Fibroblast of the aortic adventitia (primary cell): ENCODE results near the gene CCT6B. TPM values are rescaled to one million over a fixed set of nuclear protein-coding genes. Genes with fewer than 3 reads are reported as not detected.

Experiments
- DNase-seq: peaks from one replicate; pipeline ENCODE4 v3.0.0-alpha.2; 2010; ENCODE audit warnings: low read depth
- H3K4me3 ChIP-seq: 2 replicates; pipeline ENCODE4 v1.5.1; 2011; ENCODE audit warnings: low read depth, mild to moderate bottlenecking, control low read depth, low read length, moderate library complexity
- CTCF ChIP-seq: IDR thresholded peaks from 2 replicates; pipeline ENCODE4 v1.5.1; 2011; ENCODE audit warnings: mild to moderate bottlenecking, low read length, control low read depth, inconsistent platforms; ENCODE audit not compliant: insufficient read depth
- total RNA-seq: library from RNA; depleted of rRNA; stranded (reverse); fragments of >200 nt; gene quantifications from 2 replicates; pipeline ENCODE4 v1.2.3, GENCODE V29; 2012; ENCODE audit warnings: low replicate concordance

CCT6B gene
- total RNA-seq, 1 donor: 3.2 TPM

- DNase-seq: no peak
- no peak for TF ChIP-seq CTCF
- H3K4me3 ChIP-seq: no peak overlapping the region
Observed at GRCh38 chr17:34991606-34992005, 30.3 kb upstream of the CCT6B start.

DNA sequence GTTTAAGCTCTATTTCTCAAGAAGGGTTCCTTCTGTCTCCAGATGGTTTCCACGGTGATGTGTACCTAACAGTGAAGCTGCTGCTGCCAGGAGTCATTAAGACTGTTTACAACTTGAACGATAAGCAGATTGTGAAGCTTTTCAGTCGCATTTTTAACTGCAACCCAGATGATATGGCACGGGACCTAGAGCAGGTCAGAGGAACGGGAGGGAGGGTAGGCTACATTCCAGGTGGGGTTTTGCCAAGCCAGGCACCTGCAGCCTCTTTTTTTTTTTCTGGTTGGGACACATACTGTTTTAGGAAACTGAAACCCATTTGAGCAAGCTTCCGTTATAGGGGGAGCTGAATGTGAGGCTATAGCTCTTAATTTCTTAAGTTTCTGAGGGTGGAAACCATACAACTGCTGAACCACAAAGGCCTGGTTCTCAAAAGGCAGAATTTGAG, 29.7 kb upstream of the CCT6B start:
- no peak overlapping the region for H3K4me3 ChIP-seq
- TF ChIP-seq CTCF: no peak
- no peak for DNase-seq

GRCh38 chr17:34989473-34989872, 28.2 kb upstream of the CCT6B start:
- DNase-seq: no peak
- no peak overlapping the region for H3K4me3 ChIP-seq
- no peak for TF ChIP-seq CTCF

DNA sequence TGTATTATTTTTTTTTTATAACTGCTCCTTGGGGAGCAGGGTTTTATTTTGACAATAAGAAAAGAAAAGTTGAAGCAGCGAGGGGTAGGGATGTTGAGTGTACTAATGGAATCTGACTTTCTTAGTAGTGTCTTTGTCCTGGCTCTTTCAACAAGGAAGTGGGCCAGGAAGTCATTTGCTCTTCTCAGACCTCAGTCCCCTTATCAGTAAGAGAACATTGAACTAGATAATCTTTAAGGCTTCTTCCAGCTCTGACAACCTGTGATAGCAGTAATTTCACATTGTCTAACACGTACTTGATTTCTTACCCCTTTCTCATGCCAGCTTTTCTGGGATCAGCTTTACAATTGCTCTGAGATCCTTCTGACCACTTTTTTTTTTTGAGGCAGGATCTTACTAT, 27.4 kb upstream of the CCT6B start:
- TF ChIP-seq CTCF: no peak
- no peak overlapping the region for H3K4me3 ChIP-seq
- DNase-seq: no peak

DNA sequence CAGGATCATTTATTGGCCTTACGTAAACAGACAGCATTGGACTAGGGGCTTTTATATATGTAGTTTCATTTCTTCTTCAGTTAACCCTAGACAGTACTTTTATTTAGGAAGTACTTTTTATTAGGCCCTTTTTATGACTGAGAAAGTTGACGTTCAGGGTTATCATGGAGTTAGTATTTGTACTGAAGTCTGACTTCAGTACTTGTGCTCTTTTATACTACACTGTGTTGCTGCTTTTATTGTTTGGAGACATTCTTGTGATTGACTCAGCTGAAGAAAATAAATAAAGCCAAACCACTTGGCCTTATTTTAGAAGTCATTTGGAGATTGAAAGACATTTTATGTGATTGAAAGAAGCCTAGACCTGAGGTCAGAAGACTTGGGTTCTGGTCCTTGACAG, 26.0 kb upstream of the CCT6B start:
- H3K4me3 ChIP-seq: no peak overlapping the region
- DNase-seq: no peak
- TF ChIP-seq CTCF: no peak

- no peak for TF ChIP-seq CTCF
- DNase-seq: peak; percentile 28
- peak overlapping the region; percentile 76 for H3K4me3 ChIP-seq
Observed at GRCh38 chr17:34981538-34982241, 20.4 kb upstream of the CCT6B start.
